BJ (cell line): ENCODE measurements around the gene MAGI1. TPM values are rescaled to one million over a fixed set of nuclear protein-coding genes. Genes with fewer than 3 reads are reported as not detected.

Source experiments
- CTCF ChIA-PET: fragments of 350-600 bp; formaldehyde crosslinking; extraction: SDS; loops from one replicate; lab custom pipeline; 2021; ENCODE audit warnings: antibody characterized with exemption, inconsistent platforms; lab: Yijun Ruan, JAX
- POLR2A ChIA-PET: fragments of 300-600 bp; sonication (Branson Sonifier 250); formaldehyde crosslinking; extraction: SDS; loops from one replicate; lab custom pipeline; 2021; ENCODE audit warnings: antibody characterized with exemption; lab: Charles Lee
- DNase-seq: peaks from one replicate; pipeline ENCODE4 v3.0.0-alpha.2; 2011; ENCODE audit warnings: low read depth
- H3K27me3 ChIP-seq: 2 replicates; pipeline ENCODE4 v1.6.0; 2011; ENCODE audit warnings: low read length; ENCODE audit not compliant: control insufficient read depth, insufficient read depth
- H3K36me3 ChIP-seq: 2 replicates; pipeline ENCODE4 v1.5.1; 2011; ENCODE audit warnings: low read length; ENCODE audit not compliant: control insufficient read depth, insufficient read depth
- H3K4me3 ChIP-seq: 2 replicates; pipeline ENCODE4 v1.5.1; 2011; ENCODE audit warnings: low read depth, mild to moderate bottlenecking, control low read depth, low read length
- polyA plus RNA-seq: library from polyadenylated mRNA; depleted of rRNA; stranded (reverse); fragments of >200 nt; gene quantifications from 2 replicates; pipeline ENCODE4 v1.2.3, GENCODE V29; 2011
- TF ChIP-seq, protein P1 (sequence below): IDR thresholded peaks from 2 replicates; pipeline ENCODE4 v1.5.1; 2011; ENCODE audit warnings: low read depth, mild to moderate bottlenecking, control low read depth, inconsistent platforms, low read length, moderate library complexity; ENCODE audit not compliant: insufficient read depth

The MAGI1 gene
- polyA plus RNA-seq, 1 experiment: 14.4 TPM

DNA sequence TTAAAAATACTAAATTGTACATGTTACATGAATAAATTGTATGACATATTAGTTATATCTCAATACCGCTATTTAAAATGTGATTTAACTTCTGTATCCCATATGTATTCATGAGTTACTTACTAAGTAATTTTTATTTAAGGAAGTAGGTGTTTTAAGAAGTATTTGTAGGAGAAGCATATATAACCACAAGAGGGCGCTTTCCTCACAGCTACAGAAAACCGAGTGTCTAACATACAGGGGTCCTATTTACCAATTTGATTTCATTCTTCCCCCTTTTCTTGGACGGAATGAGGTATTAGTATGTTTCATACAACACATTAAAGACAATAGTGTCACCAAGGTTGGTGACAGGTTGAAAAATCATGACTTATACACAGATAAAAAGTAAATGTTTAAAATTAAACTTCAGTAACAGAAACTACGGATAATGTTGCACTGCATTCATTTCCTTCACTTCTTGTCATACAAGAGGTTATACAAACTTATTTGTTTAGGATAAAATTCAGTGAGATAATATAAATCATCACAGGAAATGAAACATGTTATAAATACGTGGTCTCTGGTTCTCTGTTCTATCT, 253.6 kb downstream of the MAGI1 start:
- TF ChIP-seq, protein P1, sequence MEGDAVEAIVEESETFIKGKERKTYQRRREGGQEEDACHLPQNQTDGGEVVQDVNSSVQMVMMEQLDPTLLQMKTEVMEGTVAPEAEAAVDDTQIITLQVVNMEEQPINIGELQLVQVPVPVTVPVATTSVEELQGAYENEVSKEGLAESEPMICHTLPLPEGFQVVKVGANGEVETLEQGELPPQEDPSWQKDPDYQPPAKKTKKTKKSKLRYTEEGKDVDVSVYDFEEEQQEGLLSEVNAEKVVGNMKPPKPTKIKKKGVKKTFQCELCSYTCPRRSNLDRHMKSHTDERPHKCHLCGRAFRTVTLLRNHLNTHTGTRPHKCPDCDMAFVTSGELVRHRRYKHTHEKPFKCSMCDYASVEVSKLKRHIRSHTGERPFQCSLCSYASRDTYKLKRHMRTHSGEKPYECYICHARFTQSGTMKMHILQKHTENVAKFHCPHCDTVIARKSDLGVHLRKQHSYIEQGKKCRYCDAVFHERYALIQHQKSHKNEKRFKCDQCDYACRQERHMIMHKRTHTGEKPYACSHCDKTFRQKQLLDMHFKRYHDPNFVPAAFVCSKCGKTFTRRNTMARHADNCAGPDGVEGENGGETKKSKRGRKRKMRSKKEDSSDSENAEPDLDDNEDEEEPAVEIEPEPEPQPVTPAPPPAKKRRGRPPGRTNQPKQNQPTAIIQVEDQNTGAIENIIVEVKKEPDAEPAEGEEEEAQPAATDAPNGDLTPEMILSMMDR: peak; percentile 63
- H3K27me3 ChIP-seq: no peaks in the 10 kb centered on the region
- H3K36me3 ChIP-seq: no peaks in the 10 kb centered on the region
- H3K4me3 ChIP-seq: no peak overlapping the region
- peak; percentile 8 for DNase-seq
- CTCF ChIA-PET: interaction anchor here (1.0 to 2.2 kb wide), 5 partner anchors 9 to 354 kb away, joined by 3 to 6 read pairs (median 5); no protein-coding TSS in a partner anchor
- POLR2A ChIA-PET: no interaction called here

GRCh38 chr3:65783117-65783516, 255.6 kb downstream of the MAGI1 start:
- DNase-seq: no peak
- Histone ChIP-seq H3K36me3 (no peaks in the 10 kb centered on the region), H3K4me3 (no peak overlapping the region), H3K27me3 (no peaks in the 10 kb centered on the region)
- POLR2A ChIA-PET: interaction anchor here (0.6 kb wide), 1 partner anchor 201 kb away, joined by 12 read pairs; no protein-coding TSS in a partner anchor
- CTCF ChIA-PET: interaction anchor here (0.7 to 1.0 kb wide), 2 partner anchors 32 to 413 kb away, joined by 3 read pairs; no protein-coding TSS in a partner anchor
- TF ChIP-seq, protein P1: no peak

DNA sequence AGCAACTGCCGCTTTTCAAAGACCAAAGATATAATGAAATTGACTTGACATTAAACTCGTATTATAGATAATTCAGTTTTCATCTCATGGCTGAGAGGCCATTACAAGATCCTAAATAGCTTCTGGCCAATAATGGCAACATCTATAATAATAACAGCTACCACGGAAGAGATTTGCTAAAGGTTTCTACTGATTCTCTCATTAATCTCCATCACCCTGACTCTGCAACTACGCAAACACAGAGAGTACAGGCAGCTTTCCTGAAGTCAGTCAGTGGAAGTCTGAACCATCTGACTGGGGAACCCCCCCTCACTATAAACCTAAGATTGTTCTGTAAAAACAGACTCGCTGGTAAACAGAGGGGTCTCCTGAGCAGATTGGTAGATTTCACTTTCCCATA, 257.1 kb downstream of the MAGI1 start:
- TF ChIP-seq, protein P1: no peak
- ChIA-PET POLR2A (no interaction called here), CTCF (no interaction called here)
- Histone ChIP-seq H3K27me3 (no peaks in the 10 kb centered on the region), H3K4me3 (no peak overlapping the region), H3K36me3 (no peaks in the 10 kb centered on the region)
- no peak for DNase-seq

- Histone ChIP-seq H3K27me3 (no peaks in the 10 kb centered on the region), H3K4me3 (no peak overlapping the region), H3K36me3 (no peaks in the 10 kb centered on the region)
- ChIA-PET CTCF (no interaction called here), POLR2A (no interaction called here)
- DNase-seq: no peak
- TF ChIP-seq, protein P1: no peak
Observed at GRCh38 chr3:65779390-65779789, 259.3 kb downstream of the MAGI1 start.

- ChIA-PET CTCF (no interaction called here), POLR2A (no interaction called here)
- H3K4me3 ChIP-seq: no peak overlapping the region
- TF ChIP-seq, protein P1: no peak
- H3K27me3 ChIP-seq: no peaks in the 10 kb centered on the region
- no peaks in the 10 kb centered on the region for H3K36me3 ChIP-seq
- no peak for DNase-seq
Observed at GRCh38 chr3:65778968-65779367, 259.8 kb downstream of the MAGI1 start.
